Kidney (tissue), 22 donors: ENCODE results near the gene NPVF. TPM values are rescaled to one million over a fixed set of nuclear protein-coding genes. Genes with fewer than 3 reads are reported as not detected.

Source experiments
- DNase-seq, 5 donors: peaks; one replicate each; pipeline ENCODE4 v3.0.0-alpha.2; 2013 to 2020
- FAIRE-seq: peaks from 2 replicates; lab custom pipeline; 2012; peaks lifted over from hg19 to GRCh38; lab: Jason Lieb, UNC
- H3K27ac ChIP-seq, 2 donors: one replicate each; pipeline ENCODE4 v1.7.0; 2013; ENCODE audit warnings: low read depth in 2 of 2, low read length in 2 of 2, inconsistent platforms in 1 of 2
- H3K27me3 ChIP-seq: one replicate; pipeline ENCODE4 v1.7.1; 2013; ENCODE audit warnings: low read length, inconsistent platforms; ENCODE audit not compliant: control insufficient read depth, insufficient read depth
- H3K36me3 ChIP-seq, 3 donors: one replicate each; pipeline versions ENCODE4 v1.7.0 to v1.7.1; 2013; ENCODE audit warnings: low read length in 3 of 3, control low read depth in 1 of 3, inconsistent platforms in 1 of 3; ENCODE audit not compliant: insufficient read depth in 3 of 3, control insufficient read depth in 2 of 3
- H3K4me1 ChIP-seq, 3 donors: one replicate each; pipeline versions ENCODE4 v1.7.0 to v1.7.1; 2013; ENCODE audit warnings: low read length in 3 of 3, inconsistent platforms in 1 of 3, low read depth in 1 of 3; ENCODE audit not compliant: control insufficient read depth in 2 of 3, insufficient read depth in 2 of 3
- H3K4me3 ChIP-seq, 3 donors: one replicate each; pipeline versions ENCODE4 v1.7.0 to v1.8.1; 2013; ENCODE audit warnings: low read length in 3 of 3, control low read depth in 1 of 3, inconsistent platforms in 1 of 3
- H3K9ac ChIP-seq, 3 donors: one replicate each; pipeline versions ENCODE4 v1.7.0 to v1.7.1; 2013; ENCODE audit warnings: low read length in 3 of 3, control low read depth in 1 of 3, inconsistent platforms in 1 of 3
- H3K9me3 ChIP-seq, 3 donors: one replicate each; pipeline versions ENCODE4 v1.7.0 to v1.7.1; 2013; ENCODE audit warnings: low read length in 3 of 3, control low read depth in 1 of 3, inconsistent platforms in 1 of 3; ENCODE audit not compliant: control insufficient read depth in 2 of 3, insufficient read depth in 1 of 3
- CTCF ChIP-seq: IDR thresholded peaks from 3 replicates; pipeline ENCODE4 v1.5.1; 2012; ENCODE audit warnings: mild to moderate bottlenecking, moderate library complexity, borderline replicate concordance; ENCODE audit not compliant: insufficient read depth; ENCODE audit errors: extremely low read depth
- intact Hi-C: fragments of 100-400 bp; cut with DNase I; formaldehyde crosslinking; loops from one replicate; pipeline ENCODE4 v1.11.1; 2022
- long read RNA-seq, 10 donors: library from polyadenylated mRNA in 1 of 10; unstranded in 1 of 10; transcript quantifications; one replicate each; pipeline ENCODE4 v2.0.0 and lab custom pipeline, GENCODE V29; 2021 to 2026
- polyA plus RNA-seq: library from polyadenylated mRNA; stranded (reverse); fragments of 350-450 nt; fragmentation: Illumina TruSeq; extraction: RNeasy Lipid Tissue Mini Kit (QIAGEN cat#74804); gene quantifications from one replicate; pipeline ENCODE4 v1.2.3, GENCODE V29; 2014; ENCODE audit warnings: low read depth, low replicate concordance; ENCODE audit not compliant: insufficient read depth
- total RNA-seq: library from RNA; stranded (reverse); fragmentation: NEBNext Ultra II Directional; extraction: Animal tissue kit (Norgen Biotek cat#: 25700); gene quantifications from one replicate; pipeline ENCODE4 v1.2.1, GENCODE V29; 2021
- donor health status: control.
- donor health status: control.
- donor health status: control.
- donor health status: control.
- donor health status: control.
- donor health status: DM: yes; HTN: yes; CAD: no.
- donor health status: Normal renal cell carcinoma (clear cell type).

Gene NPVF
- total RNA-seq (not detected), polyA plus RNA-seq (not detected)
- long read RNA-seq, donor 1 = 0 reads
- long read RNA-seq, donor 2 = 0 reads
- long read RNA-seq, donor 3 = 0 reads
- long read RNA-seq, donor 4 = 0 reads
- long read RNA-seq, donor 5 = 0 reads
- long read RNA-seq, donor 6 = 0 reads
- long read RNA-seq, donor 7 = 0 reads
- long read RNA-seq, donor 8 = 0 reads
- long read RNA-seq, donor 9 = 0 reads
- long read RNA-seq, donor 10 = 0 reads

- peak; percentile 32 for FAIRE-seq
- peaks cover 0 to 4% (median 0%) of the 10 kb centered on the region in 3 donors for H3K9me3 ChIP-seq
- no peak for TF ChIP-seq CTCF
Observed at GRCh38 chr7:25228386-25228785, at the start of gene NPVF. Gene NPVF, minus strand, starts transcription at chr7:25228486. Its CDS starts 47 bp downstream, at chr7:25228439.

GRCh38 chr7:25272265-25272664, 44.0 kb upstream of the NPVF start:
- no peak for TF ChIP-seq CTCF
- FAIRE-seq (no peak), DNase-seq (no peak)
- Histone ChIP-seq H3K27me3 (no peaks in the 10 kb centered on the region), H3K4me1 (no peaks in the 10 kb centered on the region), H3K9ac (no peak overlapping the region), H3K27ac (no peak overlapping the region), H3K9me3 (no peaks in the 10 kb centered on the region), H3K36me3 (no peaks in the 10 kb centered on the region), H3K4me3 (no peak overlapping the region)
- intact Hi-C loops = no loop called here

More at GRCh38 chr7:25228386-25228785, at the start of gene NPVF:
- no peaks in the 10 kb centered on the region for H3K36me3 ChIP-seq
- H3K27me3 ChIP-seq = no peaks in the 10 kb centered on the region
- H3K4me1 ChIP-seq = no peaks in the 10 kb centered on the region
- H3K27ac ChIP-seq = no peak within 1 kb of the TSS
- no peak within 1 kb of the TSS for H3K4me3 ChIP-seq
- DNase-seq = no peak
- intact Hi-C loops = no loop called here
- H3K9ac ChIP-seq = no peak within 1 kb of the TSS

- TF ChIP-seq CTCF = no peak
- Histone ChIP-seq H3K27me3 (no peaks in the 10 kb centered on the region), H3K4me3 (no peak overlapping the region), H3K36me3 (no peaks in the 10 kb centered on the region), H3K9me3 (no peaks in the 10 kb centered on the region), H3K4me1 (peaks cover 0 to 4% (median 0%) of the 10 kb centered on the region in 3 donors), H3K9ac (no peak overlapping the region), H3K27ac (no peak overlapping the region)
- intact Hi-C loops = loop anchor here (10.0 kb wide), 1 partner anchor 591 kb away; no protein-coding TSS in a partner anchor
- no peak for FAIRE-seq
- no peak for DNase-seq
Observed at GRCh38 chr7:25263337-25263736, 35.1 kb upstream of the NPVF start.
